GM19397 (cell line): ENCODE results near the gene ZMYM3.
"Not testable (repeated sequence)": the region's sequence is repeated elsewhere in the genome, so short reads cannot be mapped to it uniquely, and the experiment has no call there.

ENCODE experiments used
- ATAC-seq: cut with Tn5 transposase; IDR thresholded peaks from one replicate; pipeline ENCODE4 v1.9.1; 2021; ENCODE audit warnings: mild to moderate bottlenecking, moderate library complexity; ENCODE audit not compliant: unreplicated experiment

Gene ZMYM3

GRCh38 chrX:71254092-71254963 lies at the start of gene ZMYM3:
Gene ZMYM3, minus strand, starts transcription at chrX:71254140. Its CDS starts 885 bp downstream, at chrX:71253255.
- peak; percentile 87 for ATAC-seq

DNA sequence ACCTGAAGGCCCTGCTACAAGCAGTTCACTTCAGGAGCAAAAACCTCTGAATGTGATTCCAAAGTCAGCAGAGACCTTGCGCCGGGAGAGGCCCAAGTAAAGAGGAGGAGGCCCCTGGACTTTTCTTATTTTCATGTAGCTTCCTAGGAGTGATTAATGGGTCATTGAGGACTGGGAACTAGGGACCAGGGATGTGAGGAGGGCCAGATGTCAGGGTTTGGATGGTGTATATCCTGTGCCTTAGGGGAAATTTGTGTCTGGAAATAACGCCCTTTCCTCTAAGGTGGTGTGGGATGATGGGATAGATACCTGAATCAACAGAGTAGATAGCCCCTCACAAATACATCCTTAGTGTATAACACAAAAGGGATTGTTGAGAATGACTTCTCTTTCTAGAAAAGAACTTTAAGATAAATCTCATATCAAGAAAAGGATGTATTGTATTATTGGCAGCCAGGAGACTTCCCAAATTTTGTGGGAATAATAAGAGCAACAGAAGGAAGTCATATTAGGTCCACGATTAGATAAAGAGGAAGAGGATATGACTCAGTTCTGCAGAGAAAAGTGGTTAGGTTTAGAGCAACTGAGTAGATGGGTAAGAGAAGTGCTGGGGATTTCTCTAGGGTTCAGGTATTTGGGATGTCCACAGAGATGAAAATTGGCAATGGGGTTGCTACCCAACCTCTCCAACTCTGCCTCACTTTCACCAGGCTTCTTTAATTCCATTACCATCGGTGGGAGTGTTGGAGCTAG lies 48.7 kb upstream of the ZMYM3 start:
- no peak for ATAC-seq

- no peak for ATAC-seq
Measured at GRCh38 chrX:71301195-71301924, 47.4 kb upstream of the ZMYM3 start, which contains the start of gene ITGB1BP2. Gene ITGB1BP2, plus strand, starts transcription at chrX:71301750. Its CDS starts 57 bp downstream, at chrX:71301807.

GRCh38 chrX:71300495-71300894 lies 46.6 kb upstream of the ZMYM3 start:
- not testable (repeated sequence) for ATAC-seq

GRCh38 chrX:71300064-71300463 lies 46.1 kb upstream of the ZMYM3 start:
- ATAC-seq, result not testable (repeated sequence)

DNA sequence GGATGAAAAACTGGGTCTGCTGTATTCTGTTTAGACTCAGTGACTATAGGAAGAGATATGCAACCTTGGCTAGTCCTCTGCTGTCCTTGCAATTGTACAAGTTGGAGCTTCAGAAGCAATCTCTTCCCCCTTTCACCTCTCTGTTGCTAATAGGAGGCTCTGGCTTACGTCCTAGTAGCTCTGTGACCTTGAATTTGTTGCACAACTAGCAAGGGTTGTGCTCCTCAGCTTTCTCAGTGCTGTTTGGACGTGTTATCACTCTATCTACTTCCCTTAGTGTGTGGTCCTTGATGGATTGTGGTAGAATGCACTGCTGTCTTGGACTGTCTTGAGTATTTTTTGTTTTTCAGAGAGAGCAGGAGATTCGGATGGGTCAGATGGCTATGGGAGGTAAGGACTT lies 44.2 kb upstream of the ZMYM3 start:
- no peak for ATAC-seq

DNA sequence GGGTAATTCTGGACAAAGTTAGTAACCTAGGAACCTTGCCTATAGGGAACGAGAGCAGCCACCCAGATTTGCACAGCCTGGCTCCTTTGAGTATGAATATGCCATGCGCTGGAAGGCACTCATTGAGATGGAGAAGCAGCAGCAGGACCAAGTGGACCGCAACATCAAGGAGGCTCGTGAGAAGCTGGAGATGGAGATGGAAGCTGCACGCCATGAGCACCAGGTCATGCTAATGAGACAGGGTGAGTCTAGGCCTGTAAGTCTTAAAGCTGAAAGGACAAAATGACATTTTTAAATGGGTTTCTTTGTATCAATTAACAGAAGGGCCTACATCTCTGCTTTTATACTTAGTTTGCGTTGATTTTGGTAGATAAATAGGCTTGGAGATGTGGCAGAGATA lies 42.9 kb upstream of the ZMYM3 start:
- no peak for ATAC-seq

DNA sequence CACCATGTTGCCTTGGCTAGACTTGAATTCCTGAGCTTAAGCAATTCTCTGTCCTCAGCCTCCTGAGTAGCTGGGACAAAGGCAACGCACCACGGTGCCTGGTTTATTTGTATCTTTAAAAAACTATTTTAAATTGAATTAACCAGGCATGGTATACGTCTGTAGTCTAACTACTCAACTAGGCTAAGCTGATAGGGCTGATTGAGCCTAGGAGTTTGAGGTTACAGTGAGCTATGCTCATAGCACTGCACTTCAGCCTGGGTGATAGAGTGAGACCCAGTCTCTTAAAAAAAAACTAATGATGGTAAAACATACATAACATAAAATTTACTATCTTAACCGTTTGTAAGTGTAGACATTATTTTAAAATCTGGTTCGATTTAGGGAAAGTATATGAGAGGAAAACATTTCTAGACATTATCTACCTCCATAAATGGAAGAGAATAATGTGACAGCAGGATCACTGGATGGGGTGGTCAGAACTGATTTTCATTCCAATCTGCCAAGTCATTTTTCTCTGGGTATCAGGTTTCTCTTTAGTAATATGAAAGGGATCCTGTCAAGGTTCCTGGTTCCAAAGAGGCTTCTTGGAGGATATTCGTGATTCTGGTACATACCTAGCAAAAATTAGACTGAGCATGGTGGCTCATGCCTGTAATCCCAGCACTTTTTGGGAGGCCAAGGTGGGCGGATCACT lies 38.9 kb upstream of the ZMYM3 start:
- no peak for ATAC-seq

GRCh38 chrX:71291381-71291780 lies 37.4 kb upstream of the ZMYM3 start:
- ATAC-seq, result no peak

- ATAC-seq, result no peak
Measured at GRCh38 chrX:71285929-71286328, 32.0 kb upstream of the ZMYM3 start.

DNA sequence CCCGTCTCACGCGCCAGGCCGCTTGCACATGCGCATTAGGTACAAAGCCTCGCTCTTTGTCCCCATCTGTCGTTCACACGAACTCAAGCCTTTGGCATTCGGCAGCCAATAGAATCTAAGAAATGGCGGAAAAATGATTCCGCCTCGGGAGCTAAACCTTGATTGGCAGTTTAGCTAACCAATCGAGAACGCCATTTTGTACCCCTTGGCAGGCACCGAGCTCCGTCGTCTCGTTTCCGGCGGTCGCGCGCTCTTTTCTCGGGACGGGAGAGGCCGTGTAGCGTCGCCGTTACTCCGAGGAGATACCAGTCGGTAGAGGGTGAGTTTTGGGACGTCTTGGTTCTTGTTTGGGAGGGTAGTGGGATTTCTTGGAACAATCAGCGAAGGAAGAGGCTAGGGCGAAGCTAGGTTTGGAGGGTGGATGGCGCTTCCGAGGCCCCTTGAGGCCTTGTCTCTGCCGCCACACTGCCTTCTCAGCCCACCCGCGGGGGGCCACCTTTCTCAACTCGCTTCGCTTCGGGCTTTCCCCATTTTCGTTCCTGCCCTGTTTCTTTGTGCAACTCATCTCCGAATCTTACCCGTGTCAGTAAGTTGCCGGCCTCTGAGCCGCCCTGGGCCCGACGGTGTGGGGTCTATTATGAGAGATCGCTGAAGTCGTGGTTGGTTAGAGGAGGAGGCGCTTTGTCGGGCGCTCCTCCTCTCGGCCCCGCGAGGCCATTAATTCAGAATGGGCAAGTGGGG lies 29.6 kb upstream of the ZMYM3 start, which contains the start of gene NONO:
TSS of gene NONO (plus strand) at position 233 of the 741 bp plus-strand sequence. CDS start 7,003 bp downstream, outside the sequence.
- peak; percentile 93 for ATAC-seq

DNA sequence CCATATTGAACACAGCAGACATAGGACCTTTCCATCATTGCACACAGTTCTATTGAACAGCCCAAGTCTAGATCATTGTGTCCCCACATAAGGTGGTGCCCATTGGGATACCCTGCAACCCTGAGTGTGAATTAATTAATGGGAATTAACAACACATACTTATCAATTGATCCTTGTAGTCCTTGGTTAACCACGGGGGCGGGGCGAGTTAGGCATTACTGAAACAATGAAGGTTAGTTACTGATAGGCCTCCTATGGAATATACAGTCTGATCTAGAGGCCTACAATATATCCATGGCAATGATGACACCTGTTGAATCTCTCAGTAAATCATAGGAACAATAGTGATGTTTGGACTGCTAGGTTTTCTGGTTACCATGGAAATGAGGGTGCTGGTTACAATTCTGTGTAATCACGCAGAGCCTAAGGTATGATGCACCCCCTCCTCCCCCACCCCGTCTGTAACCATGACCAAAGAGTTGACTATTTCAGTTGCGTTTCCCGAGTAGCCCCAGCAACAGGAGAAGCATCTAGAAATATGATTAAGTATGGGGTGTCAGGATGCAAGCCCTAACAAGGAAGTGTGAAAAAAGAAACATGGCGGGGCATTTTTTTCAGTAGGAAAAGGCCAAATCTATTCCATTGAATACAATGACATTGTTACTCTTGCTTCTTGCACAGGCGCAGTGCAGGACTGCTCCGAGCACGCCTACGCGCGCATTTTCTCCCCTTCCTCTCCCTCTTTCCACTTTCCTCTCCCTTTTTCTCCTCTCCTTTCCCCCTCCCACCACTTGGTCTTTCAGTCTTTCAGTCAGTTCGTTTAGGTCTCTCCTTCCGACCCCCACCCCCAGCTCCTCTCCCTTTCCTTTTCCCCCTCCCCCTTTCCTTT lies 28.8 kb upstream of the ZMYM3 start:
- peak; percentile 38 for ATAC-seq

DNA sequence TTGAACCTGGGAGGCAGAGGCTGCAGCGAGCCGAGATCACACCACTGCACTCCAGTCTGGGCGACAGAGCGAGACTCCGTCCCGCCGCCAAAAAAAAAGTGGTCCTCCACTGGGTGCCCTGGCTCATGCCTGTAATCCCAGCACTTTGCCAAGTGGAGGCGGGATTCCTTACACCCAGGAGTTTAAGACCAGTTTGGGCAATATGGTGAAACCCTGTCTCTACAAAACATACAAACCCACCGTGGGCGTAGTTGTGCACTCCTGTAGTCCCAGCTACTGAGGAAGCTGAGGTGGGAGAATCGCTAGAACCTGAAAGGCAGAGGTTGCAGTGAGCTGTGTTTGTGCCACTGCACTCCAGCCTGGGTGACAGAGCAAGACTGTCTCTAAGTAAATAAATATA lies 27.4 kb upstream of the ZMYM3 start:
- not testable (repeated sequence) for ATAC-seq

- ATAC-seq, result not testable (repeated sequence)
Measured at GRCh38 chrX:71272313-71272712, 18.4 kb upstream of the ZMYM3 start.

DNA sequence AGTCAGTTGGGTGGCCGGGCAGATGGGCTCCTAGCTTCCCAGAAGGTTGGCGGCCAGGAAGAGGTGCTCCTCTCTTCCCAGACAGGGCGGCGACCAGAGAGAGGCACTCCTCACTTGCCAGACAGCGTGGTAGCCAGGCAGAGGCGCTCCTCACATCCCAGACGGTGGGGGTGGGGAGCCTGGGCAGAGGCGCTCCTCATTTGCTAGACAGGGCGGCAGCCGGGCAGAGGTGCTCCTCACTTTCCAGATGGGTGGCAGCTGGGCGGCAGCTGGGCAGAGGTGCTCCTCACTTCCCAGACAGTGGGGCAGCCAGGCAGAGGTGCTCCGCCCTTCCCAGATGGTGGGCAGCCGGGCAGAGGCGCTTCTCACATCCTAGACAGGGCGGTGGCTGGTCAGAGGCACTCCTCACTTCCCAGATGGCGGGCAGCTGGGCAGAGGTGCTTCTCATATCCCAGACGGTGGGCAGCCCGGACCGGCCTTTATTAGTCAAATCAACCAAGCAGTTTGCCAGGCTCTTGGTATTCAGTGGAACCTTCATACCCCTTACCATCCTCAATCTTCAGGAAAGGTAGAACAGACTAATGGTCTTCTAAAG lies 16.0 kb upstream of the ZMYM3 start:
- ATAC-seq, result no peak

GRCh38 chrX:71268624-71269023 lies 14.7 kb upstream of the ZMYM3 start:
- ATAC-seq, result not testable (repeated sequence)

DNA sequence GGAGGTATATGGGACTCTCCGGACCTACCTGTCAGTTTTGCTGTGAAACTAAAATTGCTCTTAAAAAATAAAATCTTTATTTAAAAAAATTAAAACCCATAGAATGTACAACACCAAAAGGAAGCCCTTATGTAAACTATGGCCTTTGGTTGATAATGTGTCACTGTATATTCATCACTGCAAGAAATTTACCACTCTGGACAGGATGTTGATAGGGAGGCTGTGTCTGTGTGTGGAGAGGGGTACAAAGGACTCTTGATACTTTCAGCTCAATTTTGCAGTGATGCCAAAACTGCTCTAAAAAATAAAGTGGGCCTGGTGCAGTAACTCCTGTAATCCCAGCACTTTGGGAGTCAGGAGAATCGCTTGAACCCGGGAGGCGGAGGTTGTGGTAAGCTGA lies 2.9 kb upstream of the ZMYM3 start:
- ATAC-seq, result no peak

- ATAC-seq, result no peak
Measured at GRCh38 chrX:71256051-71256450, 2.1 kb upstream of the ZMYM3 start.
